ENCODE results near the gene TNS3.

DNA sequence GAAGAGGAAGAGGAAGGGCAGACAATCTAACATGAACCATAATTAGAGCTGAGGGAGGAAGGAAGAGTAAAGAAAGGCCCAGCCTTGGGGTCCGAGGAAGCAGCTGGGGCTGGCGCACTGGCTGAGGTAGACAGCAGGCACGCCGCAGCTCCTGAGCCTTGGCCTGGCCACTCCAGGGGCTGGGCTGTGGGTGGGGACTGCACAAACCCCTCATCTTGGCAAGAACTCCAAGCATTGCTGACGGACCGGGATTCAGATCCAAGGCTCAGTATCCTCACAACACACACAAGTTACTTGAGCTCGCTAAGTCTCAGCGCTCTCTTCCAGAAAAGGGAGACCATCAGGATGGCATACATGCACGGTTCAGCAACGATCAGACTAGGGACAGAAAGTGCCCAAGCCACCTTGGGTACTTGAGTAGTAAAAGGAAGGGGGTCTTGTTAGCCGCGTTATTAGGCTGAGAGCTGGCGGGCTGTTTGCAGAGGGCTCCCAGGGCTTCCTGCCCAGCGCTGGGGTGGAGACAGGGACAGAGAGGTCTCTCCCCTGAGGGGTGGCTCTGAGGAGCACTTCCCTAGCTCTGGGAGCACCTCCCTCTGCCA lies 4.5 kb downstream of the TNS3 start:
- TF ChIP-seq GABPA (IDR thresholded peaks at IDR 0.05; ENCODE audit: low read depth) (no peak), SMC3 (IDR thresholded peaks at IDR 0.05; ENCODE audit: low read depth, low read length) (no peak), SIN3A (IDR thresholded peaks at IDR 0.05; ENCODE audit: borderline replicate concordance, low read depth, low read length) (no peak), FOXJ3 (CRISPR knock-in tag; IDR thresholded peaks at IDR 0.05) (no peak), ELF1 (IDR thresholded peaks at IDR 0.05) (no peak)
- TF ChIP-seq, protein P1, sequence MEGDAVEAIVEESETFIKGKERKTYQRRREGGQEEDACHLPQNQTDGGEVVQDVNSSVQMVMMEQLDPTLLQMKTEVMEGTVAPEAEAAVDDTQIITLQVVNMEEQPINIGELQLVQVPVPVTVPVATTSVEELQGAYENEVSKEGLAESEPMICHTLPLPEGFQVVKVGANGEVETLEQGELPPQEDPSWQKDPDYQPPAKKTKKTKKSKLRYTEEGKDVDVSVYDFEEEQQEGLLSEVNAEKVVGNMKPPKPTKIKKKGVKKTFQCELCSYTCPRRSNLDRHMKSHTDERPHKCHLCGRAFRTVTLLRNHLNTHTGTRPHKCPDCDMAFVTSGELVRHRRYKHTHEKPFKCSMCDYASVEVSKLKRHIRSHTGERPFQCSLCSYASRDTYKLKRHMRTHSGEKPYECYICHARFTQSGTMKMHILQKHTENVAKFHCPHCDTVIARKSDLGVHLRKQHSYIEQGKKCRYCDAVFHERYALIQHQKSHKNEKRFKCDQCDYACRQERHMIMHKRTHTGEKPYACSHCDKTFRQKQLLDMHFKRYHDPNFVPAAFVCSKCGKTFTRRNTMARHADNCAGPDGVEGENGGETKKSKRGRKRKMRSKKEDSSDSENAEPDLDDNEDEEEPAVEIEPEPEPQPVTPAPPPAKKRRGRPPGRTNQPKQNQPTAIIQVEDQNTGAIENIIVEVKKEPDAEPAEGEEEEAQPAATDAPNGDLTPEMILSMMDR (IDR thresholded peaks at IDR 0.05) = no peak

All from SK-N-SH (cell line).